Breast epithelium (tissue), 4 donors: ENCODE measurements around the gene GAK. TPM values are rescaled to one million over a fixed set of nuclear protein-coding genes. Genes with fewer than 3 reads are reported as not detected.

Experiments
- DNase-seq, 2 donors: peaks; one replicate each; pipeline ENCODE4 v3.0.0-alpha.2; 2019; ENCODE audit warnings: low spot score in 2 of 2
- H3K27ac ChIP-seq, 2 donors: fragments of 200-600 bp; sonication (generic) in 1 of 2; one replicate each; pipeline ENCODE4 v1.5.1; 2016 to 2019; ENCODE audit warnings: mild to moderate bottlenecking in 1 of 2
- H3K27me3 ChIP-seq, 2 donors: fragments of 200-600 bp; sonication (generic) in 1 of 2; one replicate each; pipeline versions ENCODE4 v1.5.1 to v1.6.0; 2017 to 2019; ENCODE audit warnings: control low read depth in 1 of 2, mild to moderate bottlenecking in 1 of 2
- H3K36me3 ChIP-seq: fragments of 200-600 bp; one replicate; pipeline ENCODE4 v1.5.1; 2019
- H3K4me1 ChIP-seq, 2 donors: fragments of 200-600 bp; sonication (generic); one replicate each; pipeline ENCODE4 v1.5.1; 2016 to 2019; ENCODE audit warnings: control low read depth in 1 of 2
- H3K4me3 ChIP-seq, 3 donors: fragments of 200-600 bp; sonication (generic); 1 replicate in 2 of 3; 2 replicates in 1 of 3; pipeline ENCODE4 v1.5.1; 2016 to 2019; ENCODE audit warnings: mild to moderate bottlenecking in 3 of 3, moderate library complexity in 2 of 3
- H3K9me3 ChIP-seq, 2 donors: fragments of 200-600 bp; sonication (generic) in 1 of 2; one replicate each; pipeline ENCODE4 v1.5.1; 2016 to 2019; ENCODE audit warnings: control low read depth in 1 of 2
- CTCF ChIP-seq, 3 donors: fragments of 450-650 bp; IDR thresholded peaks; one replicate each; pipeline ENCODE4 v1.5.1; 2016 to 2017; ENCODE audit warnings: antibody characterized with exemption in 3 of 3, mild to moderate bottlenecking in 3 of 3, moderate library complexity in 3 of 3
- POLR2A ChIP-seq: fragments of 450-650 bp; IDR thresholded peaks from one replicate; pipeline ENCODE4 v1.6.1; 2016; ENCODE audit warnings: antibody characterized with exemption, mild to moderate bottlenecking, moderate library complexity
- POLR2AphosphoS5 ChIP-seq, 3 donors: sonication (generic); formaldehyde crosslinking; IDR thresholded peaks; one replicate each; pipeline ENCODE4 v1.6.1; 2017; ENCODE audit warnings: antibody characterized with exemption in 3 of 3
- intact Hi-C: fragments of 100-400 bp; cut with DNase I; formaldehyde crosslinking; loops from one replicate; pipeline ENCODE4 v1.15.1; 2023; ENCODE audit warnings: low total_unique reads
- total RNA-seq, 3 donors: library from RNA; depleted of rRNA; stranded (reverse); fragments of >200 nt; gene quantifications; one replicate each; pipeline ENCODE4 v1.1.0, GENCODE V29; 2016

GAK gene
- total RNA-seq, 3 donors from 2014 or later: 76.2 to 95.7 (median 81.9) TPM

GRCh38 chr4:952881-953573 lies 20.9 kb upstream of the GAK start:
- Histone ChIP-seq H3K27me3 (no peaks in the 10 kb centered on the region), H3K4me1 (no peaks in the 10 kb centered on the region), H3K27ac (no peak overlapping the region), H3K4me3 (no peak overlapping the region), H3K36me3 (no peaks in the 10 kb centered on the region), H3K9me3 (no peaks in the 10 kb centered on the region)
- peak in 1 of 2 donors; percentile 48 for DNase-seq
- intact Hi-C loops: no loop called here
- TF ChIP-seq POLR2AphosphoS5 (IDR thresholded peaks at IDR 0.05) (no peak), POLR2A (no peak), CTCF (IDR thresholded peaks at IDR 0.05) (no peak)

- Histone ChIP-seq H3K4me1 (no peaks in the 10 kb centered on the region), H3K9me3 (no peaks in the 10 kb centered on the region), H3K4me3 (no peak overlapping the region), H3K27ac (no peak overlapping the region), H3K36me3 (no peaks in the 10 kb centered on the region), H3K27me3 (no peaks in the 10 kb centered on the region)
- intact Hi-C loops: no loop called here
- TF ChIP-seq CTCF (IDR thresholded peaks at IDR 0.05): no peak
- no peak for TF ChIP-seq POLR2AphosphoS5 (IDR thresholded peaks at IDR 0.05)
- TF ChIP-seq POLR2A: no peak
- peak in 1 of 2 donors; percentile 43 for DNase-seq
Observed at GRCh38 chr4:951594-952468, 19.7 kb upstream of the GAK start.

GRCh38 chr4:951186-951585 lies 19.1 kb upstream of the GAK start:
- no peak overlapping the region for H3K4me3 ChIP-seq
- intact Hi-C loops: no loop called here
- DNase-seq: peak in 1 of 2 donors; percentile 25
- TF ChIP-seq CTCF (IDR thresholded peaks at IDR 0.05) (no peak), POLR2A (no peak), POLR2AphosphoS5 (IDR thresholded peaks at IDR 0.05) (no peak)
- H3K27me3 ChIP-seq: no peaks in the 10 kb centered on the region
- H3K27ac ChIP-seq: no peak overlapping the region
- no peaks in the 10 kb centered on the region for H3K9me3 ChIP-seq
- no peaks in the 10 kb centered on the region for H3K4me1 ChIP-seq
- no peaks in the 10 kb centered on the region for H3K36me3 ChIP-seq

DNA sequence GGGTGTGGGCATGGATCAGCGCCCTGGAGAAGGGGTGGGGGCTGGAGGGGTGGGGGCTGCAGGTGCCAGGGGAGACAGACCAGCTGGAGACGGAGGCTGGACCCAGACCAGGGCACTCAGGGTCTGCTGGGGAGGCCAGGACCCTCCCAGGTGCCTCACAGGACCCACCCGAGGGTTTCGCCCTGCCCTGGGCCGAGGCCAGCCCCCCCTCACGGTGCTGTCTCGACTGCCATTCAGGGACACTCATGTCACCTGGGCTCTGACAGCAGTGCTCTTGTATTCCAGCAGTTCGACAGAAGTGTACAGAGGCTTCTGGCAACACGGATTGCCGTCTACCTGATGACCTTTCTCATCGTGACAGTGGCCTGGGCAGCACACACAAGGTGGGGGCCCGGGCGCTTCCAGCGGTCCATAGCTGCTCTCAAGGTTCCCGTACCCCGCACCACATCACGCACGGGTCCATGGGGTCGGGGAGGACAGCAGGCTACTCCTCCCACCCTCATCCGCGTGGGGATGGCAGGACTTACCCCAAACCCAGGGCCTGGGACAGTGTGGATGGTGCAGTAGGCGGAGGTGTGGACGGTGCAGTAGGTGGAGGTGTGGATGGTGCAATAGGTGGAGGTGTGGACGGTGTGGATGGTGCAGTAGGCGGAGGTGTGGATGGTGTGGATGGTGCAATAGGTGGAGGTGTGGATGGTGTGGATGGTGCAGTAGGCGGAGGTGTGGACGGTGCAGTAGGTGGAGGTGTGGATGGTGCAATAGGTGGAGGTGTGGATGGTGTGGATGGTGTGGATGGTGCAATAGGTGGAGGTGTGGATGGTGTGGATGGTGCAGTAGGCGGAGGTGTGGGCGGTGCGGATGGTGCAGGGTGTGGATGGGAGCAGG lies 18.3 kb upstream of the GAK start:
- intact Hi-C loops: no loop called here
- no peaks in the 10 kb centered on the region for H3K36me3 ChIP-seq
- DNase-seq: peak in 1 of 2 donors; percentile 44

More for the DNA sequence above, 18.3 kb upstream of the GAK start:
- Histone ChIP-seq H3K4me1 (no peaks in the 10 kb centered on the region), H3K27me3 (no peaks in the 10 kb centered on the region), H3K4me3 (no peak overlapping the region), H3K9me3 (no peaks in the 10 kb centered on the region), H3K27ac (no peak overlapping the region)
- no peak for TF ChIP-seq POLR2AphosphoS5 (IDR thresholded peaks at IDR 0.05)
- no peak for TF ChIP-seq CTCF (IDR thresholded peaks at IDR 0.05)
- no peak for TF ChIP-seq POLR2A
